NCI-H2196 (cell line): ENCODE data around the gene OSBPL5.
A peak's percentile ranks its signal among the peaks of the same experiment; 100 is the strongest.

Experiments
- DNase-seq: peaks from one replicate; lab custom pipeline; 2025; ENCODE audit not compliant: unreplicated experiment; lab: John Stamatoyannopoulos, UW

OSBPL5 gene

DNA sequence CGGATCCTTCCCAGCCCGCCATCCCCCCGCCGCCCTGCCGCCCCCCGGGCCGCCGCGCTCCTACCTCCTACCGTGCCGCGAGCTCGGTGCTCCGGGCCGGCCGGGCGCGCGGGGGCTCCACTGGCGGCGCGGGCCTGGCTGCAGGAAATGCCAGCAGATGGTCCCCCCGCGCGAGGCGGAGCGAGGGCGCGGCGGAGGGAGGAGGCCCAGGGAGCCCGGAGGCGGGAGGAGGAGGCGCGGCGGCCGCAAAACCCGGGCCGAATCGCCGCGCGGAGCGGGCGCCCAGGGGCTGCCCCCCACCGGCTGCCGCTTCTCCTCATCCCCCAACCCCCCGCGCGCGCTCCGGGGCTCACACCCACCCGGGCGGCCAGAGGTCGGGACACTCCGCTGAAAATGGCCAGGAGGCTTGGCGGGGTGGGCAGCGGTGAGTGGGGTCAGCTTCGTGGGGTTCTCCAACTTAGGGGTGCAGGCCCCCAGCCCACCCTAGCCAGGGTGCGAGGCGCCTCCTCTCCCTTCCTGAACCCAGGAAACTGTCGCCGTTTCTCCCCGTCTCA, at the start of gene OSBPL5:
Gene OSBPL5, minus strand, starts transcription at position 159 of the 554 bp plus-strand sequence. CDS start 36,162 bp downstream, outside the sequence.
- DNase-seq, result peak; percentile 47

DNA sequence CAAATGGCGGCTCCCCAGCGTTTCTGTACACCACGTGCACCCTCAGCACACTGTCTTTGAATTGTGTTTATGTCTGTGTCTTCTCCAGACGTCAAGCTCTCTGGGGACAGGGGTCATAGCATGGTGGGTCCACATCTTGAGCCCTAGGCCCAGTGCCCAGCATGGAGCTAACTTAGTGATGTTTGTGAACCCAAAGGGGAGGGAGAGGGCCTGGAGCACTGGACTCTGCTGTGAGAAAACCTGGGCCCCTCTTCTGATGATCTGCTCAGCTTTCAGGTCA, 49.2 kb upstream of the OSBPL5 start:
- DNase-seq, result no peak

DNA sequence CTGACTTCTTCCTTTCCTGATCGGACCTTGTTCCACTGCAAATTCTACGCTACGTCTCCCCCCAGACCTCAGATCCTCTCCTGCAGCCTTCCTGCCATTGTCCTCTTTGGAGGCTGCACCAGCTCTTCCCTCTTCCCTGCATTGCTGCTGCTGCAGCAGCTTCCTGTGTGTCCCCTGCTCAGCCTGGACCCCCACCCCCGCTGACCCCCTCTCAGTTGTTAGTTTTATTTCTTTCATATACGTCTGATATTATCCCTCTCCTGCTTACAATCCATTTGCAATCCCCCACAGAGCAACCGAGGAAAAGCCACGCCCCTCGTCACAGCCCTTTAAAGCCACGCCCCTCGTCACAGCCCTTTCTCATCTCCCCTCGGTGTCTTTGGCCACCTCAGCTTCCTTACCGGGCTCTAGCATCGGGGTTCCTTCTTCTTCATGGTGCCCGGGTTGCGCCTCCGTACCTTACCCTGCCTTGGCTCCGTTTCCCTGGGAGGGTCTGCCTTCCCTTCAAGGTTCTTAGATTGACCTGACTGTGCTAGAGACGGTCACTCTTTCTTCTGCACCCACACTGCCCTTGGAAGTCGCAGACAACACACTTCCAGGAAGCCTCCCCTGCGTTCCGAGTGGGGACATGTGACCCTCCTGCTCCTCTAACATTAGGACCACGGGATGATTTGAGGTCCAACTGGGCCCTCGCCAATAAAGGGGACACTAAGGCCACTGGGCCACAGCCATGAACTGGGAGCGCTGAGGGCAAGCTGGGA, 48.7 kb upstream of the OSBPL5 start:
- DNase-seq, result no peak

DNA sequence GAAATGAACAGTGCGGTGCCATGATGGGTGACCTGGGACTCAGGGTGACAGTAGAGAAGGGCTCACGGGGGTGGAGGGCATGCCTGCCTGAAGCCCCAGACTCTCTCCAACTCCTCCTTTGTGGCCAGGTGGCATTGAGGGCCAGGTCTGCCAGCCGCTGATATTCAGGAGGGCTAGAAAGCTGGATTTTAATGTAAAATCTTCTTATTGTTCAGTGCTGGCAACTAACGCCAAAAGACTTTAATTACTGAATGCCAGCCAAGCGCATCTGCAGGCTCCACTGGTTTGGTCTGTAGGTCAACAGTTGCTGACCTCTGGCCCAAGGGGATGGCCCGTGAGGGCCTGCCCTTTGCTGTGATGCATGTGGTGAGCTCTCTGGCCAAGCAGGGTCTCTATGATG, 43.2 kb upstream of the OSBPL5 start:
- no peak for DNase-seq

DNA sequence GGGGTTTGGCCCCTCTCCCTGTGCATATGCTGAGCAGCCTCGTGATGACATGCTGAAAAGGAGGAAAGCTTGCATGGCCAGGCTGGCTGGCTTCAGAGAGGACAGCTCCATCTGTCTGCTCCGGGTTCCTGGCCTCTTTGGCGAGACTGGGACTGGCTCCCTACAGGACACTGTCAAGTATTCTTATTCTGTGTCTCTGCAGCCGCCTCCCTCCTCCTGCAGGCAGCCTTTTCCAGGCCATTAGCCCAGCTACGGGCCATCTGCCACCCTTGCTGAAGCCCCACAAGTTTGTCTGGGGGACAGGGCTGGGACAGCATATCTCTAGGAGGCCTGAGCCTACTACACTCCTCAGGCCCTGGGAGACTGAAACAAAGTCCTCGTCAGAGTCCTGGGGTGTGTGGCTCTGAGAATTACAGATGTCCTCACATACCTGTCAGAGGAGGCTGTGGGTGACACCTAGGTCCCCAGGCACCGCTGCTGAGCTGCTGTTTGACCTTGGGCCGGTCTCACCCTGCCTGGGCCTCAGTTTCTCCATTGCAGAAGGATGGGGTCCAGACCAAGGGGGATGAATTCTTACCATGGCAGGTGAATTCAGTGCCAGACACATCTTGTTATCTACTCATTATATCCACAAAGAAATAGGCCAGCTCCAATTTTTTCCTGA, 42.5 kb upstream of the OSBPL5 start:
- DNase-seq, result no peak

GRCh38 chr11:3206922-3207204, 41.8 kb upstream of the OSBPL5 start:
- no peak for DNase-seq

DNA sequence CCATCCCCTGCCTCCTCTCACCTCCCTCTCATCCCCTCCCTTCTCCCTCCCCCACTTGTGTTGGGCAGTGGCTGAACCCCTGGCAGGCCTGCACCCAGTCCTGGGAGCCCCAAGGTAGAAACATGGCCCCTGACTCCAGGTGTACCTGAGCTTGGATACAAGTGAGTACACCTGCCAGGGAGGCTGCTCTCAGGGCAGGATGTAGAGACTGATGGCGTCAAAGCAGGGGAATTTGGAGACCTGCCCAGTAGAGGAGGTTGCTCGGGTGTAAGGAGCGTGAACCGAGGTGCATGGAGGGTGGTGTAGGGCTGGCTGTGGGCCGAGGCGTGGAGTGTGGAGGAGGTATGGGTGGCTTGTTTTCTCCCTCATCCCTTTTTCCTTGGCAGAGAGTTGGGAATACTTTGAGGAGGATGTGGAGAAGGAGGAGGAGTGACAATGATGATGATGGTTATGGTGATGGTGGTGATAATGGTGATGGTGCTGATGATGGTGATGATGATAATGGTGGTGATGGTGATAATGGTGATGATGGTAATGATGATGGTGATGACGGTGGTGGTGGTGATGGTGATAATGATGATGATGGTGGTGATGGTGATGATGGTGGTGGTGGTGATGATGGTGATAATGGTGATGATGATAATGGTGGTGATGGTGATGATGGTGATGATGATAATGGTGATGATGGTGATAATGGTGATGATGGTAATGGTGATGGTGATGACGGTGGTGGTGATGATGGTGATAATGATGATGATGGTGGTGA, 41.2 kb upstream of the OSBPL5 start:
- DNase-seq, result no peak

DNA sequence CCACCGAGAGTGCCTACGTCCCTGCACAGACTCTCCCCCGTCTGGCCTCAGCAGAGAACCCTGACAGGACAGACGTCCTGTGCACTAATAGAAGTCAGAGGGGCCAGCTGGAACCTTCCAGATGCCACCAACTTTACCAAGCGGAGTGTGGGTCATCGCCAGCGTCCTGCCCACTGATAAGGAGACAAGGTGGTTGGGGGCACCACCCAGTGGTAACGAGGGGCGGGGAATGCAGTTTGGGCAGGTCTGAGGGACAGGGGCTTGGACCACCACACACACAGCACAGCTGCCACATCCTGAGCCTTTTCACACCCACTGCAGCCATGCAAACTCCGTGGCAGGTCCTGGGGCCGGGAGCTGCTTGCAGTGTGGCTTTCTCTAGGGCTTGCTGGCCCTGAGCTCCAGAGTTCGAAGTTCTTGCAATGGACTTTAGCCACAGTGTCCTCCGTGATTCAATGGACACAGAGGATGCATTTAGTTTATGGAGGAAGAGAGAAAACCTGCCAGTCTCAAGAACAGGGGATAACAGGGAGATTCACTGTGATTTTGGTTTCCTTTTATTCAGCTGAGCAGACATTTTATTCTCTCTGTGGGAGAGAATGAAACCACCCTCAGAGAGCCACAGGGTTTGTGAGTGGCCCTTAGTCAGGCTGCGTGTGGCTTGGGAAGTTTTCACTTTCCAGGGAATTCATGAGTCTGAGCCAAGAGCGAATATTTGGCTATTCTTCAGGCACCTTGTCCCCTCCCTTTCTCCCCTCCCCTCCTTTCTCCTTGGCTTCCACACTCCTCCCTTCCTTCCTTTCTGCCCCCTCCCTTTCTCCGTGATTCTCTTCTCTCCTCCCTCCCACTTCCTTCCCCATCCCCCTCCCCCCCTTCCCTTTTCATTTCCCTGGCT, 40.4 kb upstream of the OSBPL5 start:
- no peak for DNase-seq

DNA sequence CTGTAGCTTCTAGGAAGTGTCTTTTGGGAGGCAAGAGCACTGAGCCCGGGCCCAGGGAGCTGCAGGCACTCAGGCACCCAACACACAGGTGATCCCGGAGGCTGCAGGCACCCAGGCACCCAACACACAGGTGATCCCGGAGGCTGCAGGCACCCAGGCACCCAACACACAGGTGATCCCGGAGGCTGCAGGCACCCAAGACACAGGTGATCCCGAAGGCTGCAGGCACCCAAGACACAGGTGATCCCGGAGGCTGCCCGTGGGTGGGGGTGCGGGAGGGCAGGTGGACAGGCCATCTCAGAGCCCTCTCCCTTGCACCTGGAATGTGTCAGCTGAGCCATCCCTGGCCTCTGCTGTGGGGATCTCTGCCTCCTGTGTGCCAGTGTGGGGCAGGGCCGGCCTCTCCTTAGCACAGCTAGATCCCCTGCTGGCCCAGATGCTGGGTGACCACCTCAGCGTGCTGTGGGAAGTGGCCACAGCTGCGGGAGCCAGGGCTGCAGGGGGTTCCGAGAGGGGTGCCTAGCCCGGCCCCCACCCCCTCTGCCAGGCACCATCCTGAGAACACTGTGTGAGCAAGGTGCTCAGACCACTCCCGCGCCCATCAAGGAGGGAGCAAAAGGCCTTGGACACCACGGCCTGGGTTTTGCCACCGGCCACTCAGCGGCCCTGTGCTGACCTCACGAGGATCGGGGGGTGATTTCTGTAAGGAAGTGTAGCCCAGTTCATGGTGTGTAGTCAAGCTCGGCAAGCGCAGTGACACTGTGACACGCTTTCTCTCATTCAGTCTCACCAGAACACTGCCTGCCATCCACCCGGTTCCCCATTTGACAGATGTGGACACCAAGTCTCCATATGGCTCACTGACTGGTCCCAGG, 39.3 kb upstream of the OSBPL5 start:
- no peak for DNase-seq

- peak; percentile 10 for DNase-seq
These were observed 38.3 kb upstream of the OSBPL5 start for GRCh38 chr11:3203221-3204043.

DNA sequence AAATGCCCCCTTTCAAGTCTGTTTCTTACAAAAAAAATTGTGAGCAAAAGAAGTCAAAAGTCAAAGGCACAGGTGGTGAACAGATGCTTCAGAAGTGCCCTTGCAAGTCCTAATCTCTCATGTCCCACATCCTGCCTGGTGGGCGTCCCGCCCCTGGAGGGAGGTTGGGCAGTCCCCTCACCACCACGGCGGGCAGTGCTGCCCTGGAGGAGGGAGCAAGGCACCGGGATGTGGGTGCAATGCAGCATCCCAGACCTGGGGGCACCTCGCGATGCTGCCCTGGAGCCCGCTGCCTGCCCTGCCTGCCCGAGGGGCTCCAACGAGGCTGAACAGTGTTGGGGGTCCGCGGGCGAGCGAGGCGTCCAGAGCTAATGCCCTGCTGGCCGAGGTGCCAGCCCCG, 37.6 kb upstream of the OSBPL5 start:
- no peak for DNase-seq

DNA sequence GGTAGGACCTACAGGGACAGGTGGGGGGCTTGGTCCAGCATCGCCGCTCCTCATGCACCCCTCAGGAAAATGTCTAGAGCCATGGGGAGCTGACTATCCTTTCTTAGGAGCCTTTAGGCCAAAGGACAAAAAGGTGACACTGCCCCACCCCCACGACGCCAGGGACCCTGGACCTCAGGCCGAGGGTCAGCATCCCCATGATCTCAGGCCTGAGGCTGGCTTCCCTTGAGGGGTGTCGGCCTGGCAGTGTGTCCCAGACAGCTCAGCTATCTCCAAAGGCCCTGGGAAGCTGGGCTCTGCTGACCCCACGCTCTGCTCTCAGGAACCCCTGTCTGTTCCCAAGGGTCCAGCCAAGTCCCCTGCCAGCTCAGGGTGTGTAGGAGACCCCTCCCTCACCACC, 37.2 kb upstream of the OSBPL5 start:
- no peak for DNase-seq

DNA sequence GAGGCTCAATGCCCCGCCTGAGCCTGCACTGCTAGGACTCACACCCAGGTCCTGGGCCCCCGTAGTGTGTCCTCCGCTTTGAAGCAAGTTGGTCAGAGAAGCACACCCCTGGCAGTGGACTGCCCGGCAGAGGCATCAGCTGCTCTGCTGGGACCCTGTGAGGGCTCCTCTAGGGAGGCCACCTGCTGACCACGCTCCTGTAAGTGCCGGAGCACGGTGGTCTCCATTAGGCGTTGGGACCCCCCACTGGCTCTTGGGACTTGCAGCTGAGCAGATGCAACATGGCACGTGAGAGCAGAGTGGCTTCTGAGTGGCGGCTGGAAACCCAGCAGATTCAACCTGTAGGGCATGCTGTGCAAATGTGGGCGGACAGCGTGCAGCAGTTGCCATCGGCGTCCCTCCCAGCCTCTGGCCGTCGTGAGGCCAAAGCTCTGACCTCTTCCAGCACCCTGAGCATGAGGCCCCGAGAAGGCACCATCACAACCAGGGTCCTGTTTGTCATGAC, 36.6 kb upstream of the OSBPL5 start:
- no peak for DNase-seq

DNA sequence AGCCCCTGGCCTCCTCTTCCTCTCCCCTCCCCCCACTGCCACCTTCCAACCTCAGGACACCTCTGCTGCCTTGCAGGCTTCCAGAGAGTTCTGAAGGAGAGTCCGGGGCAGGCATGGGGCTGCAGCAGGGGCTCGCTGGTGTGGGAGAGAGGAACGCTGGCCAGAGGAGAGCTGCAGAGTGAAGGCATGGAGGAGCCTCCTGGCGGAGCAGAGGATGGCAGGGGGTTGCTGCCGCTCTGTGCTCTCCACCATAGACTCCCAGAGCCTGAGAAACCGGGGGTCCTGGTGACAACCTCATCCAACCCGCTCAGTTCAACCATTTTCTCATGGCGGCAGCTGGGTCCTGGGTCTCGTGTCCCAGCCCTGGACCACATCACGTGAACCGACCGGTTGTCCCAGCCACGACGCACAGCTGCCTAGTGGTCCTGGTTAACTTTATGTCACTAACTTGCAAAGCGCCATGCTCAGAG, 36.0 kb upstream of the OSBPL5 start:
- DNase-seq, result no peak

DNA sequence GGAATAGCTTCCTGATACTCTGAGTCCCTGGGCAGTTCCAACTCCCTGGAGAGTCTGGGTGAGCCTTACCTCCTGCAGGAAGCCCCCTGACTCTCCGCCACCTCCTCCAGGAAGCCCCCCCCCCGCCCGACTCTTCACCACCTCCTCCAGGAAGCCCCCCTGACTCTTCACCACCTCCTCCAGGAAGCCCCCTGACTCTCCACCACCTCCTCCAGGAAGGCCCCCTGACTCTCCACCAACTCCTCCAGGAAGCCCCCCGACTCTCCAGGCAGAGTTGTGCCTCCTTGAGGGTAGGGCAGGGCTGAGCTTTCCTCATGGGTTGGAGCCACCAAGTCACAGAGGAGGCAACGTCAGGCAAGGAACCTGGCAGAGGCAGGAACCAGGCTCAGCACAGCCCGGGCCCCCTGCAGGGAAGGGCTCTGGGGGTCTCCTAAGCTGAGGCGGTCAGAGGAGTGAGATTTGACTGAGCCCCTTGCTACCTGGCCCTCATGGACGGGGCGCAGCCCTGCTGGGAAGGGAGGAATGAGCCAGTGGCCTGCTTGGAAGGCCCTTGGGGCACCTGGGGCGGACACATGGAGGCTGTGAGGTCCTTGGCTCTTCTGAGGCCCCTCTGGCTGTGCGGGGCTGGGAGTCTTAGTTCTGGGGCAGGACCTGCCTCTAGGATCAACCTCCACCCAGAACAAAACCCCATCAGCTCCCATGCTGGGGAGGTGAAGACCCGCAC, 35.4 kb upstream of the OSBPL5 start:
- DNase-seq, result no peak

- DNase-seq, result no peak
These were observed 34.6 kb upstream of the OSBPL5 start for GRCh38 chr11:3199537-3200295.

- no peak for DNase-seq
These were observed 33.7 kb upstream of the OSBPL5 start for GRCh38 chr11:3198815-3199214.
